NCI-H1417 treated with DMSO at 0.1 percent for 48 hours (cell line): ENCODE measurements around the gene FGD6.
A peak's percentile ranks its signal among the peaks of the same experiment; 100 is the strongest.
"Not testable (repeated sequence)": the region's sequence is repeated elsewhere in the genome, so short reads cannot be mapped to it uniquely, and the experiment has no call there.

ENCODE experiments used
- DNase-seq: peaks from one replicate; lab custom pipeline; 2025; lab: John Stamatoyannopoulos, UW

The FGD6 gene

DNA sequence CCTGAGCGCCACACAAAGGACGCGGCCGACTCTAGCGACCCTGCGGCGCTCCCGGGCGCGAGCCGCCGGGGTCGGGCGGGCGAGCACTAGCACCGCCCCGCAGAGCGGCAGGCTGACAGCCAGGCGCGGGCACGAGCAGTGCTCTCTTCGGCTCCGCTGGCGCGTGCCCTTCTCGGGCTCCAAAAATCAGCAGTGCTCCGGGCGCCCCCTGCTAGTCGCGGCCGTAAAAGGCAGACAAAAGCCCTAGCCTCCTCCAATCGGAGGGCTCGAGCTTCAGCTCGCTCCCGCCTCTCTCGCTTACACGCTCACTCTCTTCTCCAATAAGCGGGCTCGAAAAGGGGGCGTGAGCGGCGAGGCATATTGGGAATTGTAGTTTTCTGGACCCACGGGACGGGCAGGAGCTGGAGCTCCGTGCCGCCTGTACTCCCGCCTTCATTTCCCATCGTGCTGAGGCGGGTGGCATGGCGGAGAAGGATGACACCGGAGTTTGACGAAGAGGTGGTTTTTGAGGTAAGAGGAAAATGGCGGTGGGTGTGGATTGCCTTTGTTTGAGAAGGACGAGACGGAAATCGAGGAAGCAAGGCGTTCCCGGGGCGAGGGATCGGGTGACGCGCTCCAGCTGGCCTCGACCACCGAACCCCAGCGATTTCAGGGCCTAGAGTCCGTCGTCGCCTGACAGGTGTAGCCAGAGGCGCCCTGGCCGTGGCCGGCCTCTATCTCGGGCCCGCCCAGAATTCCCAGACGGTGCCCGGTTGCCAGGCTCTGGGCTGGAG lies at the start of gene FGD6, which contains the start of gene VEZT:
FGD6 (minus strand) TSS at position 91 of the 773 bp plus-strand sequence. CDS start 227 bp downstream, outside the sequence.
VEZT (plus strand) TSS at position 431 of the 773 bp plus-strand sequence; CDS start at position 475, 44 bp downstream.
- DNase-seq: peak; percentile 98

DNA sequence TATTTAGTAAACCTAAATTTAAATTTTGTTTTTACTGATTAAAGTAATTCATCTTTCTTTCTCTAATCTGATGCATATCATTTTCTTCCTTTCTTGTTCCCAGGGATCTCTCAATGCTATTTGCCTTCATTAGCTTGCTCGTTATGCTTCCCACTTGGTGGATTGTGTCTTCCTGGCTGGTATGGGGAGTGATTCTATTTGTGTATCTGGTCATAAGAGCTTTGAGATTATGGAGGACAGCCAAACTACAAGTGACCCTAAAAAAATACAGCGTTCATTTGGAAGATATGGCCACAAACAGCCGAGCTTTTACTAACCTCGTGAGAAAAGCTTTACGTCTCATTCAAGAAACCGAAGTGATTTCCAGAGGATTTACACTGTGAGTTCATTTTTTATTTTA lies 49.0 kb upstream of the FGD6 start:
- DNase-seq: no peak

DNA sequence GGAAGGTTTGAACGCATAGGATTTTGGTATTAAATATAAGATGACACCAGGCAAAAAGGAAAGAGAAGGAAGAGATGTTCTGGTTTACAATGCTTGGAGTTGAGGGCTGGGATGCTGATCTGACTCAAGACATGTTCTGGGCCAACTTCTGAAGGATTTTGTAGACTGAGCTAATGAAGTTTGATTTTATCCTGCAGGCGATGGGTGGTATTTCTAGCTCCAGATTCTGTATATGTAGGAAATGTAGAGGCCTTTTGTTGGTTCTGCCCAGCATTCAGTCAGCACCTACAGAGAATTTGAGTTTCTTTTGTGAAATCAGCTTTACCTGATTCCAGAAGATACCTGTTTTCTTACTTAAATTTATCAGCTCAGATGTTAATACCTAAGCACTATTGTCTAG lies 48.5 kb upstream of the FGD6 start:
- no peak for DNase-seq

DNA sequence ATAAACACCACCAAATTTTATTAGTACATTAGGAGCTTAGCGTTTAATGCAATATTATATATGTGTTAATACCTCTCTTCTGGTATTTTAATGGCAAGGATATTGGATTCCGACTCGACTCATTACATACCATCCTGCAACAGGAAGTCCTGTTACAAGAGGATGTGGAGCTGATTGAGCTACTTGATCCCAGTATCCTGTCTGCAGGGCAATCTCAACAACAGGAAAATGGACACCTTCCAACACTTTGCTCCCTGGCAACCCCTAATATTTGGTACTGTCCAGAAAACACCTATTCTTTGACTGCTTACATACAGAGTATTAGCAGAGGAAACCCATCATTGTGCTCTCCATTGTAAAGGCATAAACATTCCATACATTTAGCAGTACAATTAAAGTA lies 45.5 kb upstream of the FGD6 start:
- DNase-seq: no peak

DNA sequence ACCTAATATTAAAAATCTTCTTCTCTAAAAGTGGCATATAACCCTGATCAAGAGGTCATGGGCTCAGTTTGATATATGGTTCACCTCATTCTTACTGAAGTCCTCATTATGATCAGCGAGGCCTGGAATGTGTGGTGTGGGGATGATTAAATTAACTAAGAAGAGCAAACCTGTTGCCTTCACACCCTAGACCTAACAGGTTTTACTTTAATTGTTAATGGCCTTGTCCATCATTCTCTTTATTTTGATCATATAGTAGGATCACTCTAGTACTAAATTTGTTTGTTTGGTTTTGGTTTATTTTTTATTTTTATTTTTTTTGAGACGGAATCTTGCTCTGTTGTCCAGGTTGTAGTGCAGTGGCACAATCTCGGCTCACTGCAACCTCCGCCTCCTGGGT lies 43.8 kb upstream of the FGD6 start:
- no peak for DNase-seq

- DNase-seq: no peak
These were observed 42.1 kb upstream of the FGD6 start for GRCh38 chr12:95259368-95259767.

- no peak for DNase-seq
These were observed 41.5 kb upstream of the FGD6 start for GRCh38 chr12:95258803-95259202.

DNA sequence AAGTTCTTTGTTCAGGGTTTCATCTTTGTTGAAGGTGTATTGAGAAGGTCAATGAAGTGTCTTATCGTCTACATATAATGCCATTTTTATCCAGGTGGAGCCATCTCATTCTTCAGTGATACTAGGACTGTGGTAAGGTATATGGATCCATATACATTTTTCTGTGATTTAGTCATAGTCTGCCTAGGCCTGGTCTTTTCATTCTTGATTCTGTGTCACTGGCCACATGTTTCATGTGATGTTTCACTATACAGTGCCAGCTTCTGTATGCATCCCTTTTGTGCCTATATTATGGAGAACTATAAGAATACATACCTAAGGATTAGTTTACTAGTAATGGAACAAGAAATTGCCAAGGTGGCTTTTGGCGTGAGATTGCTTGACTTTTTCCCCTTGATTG lies 40.9 kb upstream of the FGD6 start:
- no peak for DNase-seq

GRCh38 chr12:95257541-95257940 lies 40.3 kb upstream of the FGD6 start:
- DNase-seq: no peak

GRCh38 chr12:95253386-95253785 lies 36.1 kb upstream of the FGD6 start:
- no peak for DNase-seq

GRCh38 chr12:95248604-95249360 lies 31.5 kb upstream of the FGD6 start:
- DNase-seq: no peak

DNA sequence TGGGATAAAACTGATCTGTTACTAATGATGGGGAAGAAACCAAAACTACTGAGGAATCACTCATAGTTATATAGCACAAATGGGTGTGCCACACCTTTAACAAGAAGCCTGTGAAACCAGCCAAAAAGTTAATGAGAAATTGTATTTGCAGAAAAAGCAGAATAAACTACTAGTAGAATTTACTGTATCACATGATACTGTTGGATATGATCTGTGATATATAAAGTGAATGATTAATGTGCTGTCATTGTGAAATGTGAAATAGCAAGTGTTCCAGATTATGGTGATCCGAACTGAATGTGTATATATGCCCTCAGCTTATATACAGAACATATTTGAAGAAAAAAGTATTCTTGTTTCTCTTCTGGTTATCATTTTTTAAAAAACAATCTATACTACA lies 30.8 kb upstream of the FGD6 start:
- DNase-seq: no peak

DNA sequence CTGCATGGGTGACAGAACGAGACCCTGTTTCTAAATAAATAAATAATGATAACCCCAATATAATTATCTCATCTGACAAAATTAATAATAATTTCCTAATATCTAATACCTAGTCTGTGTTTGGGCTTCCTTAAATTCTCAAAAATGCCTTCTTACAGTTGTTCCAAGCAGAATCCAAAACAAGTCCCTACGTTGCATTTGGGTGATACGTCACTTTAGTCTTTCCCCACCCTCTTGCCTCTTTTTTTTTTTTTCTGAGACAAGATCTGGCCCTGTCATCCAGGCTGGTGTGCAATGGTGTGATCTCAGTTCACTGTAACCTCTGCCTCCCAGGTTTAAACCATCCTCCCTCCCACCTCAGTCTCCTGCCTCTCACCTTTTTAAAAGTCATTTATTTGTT lies 27.1 kb upstream of the FGD6 start:
- no peak for DNase-seq

DNA sequence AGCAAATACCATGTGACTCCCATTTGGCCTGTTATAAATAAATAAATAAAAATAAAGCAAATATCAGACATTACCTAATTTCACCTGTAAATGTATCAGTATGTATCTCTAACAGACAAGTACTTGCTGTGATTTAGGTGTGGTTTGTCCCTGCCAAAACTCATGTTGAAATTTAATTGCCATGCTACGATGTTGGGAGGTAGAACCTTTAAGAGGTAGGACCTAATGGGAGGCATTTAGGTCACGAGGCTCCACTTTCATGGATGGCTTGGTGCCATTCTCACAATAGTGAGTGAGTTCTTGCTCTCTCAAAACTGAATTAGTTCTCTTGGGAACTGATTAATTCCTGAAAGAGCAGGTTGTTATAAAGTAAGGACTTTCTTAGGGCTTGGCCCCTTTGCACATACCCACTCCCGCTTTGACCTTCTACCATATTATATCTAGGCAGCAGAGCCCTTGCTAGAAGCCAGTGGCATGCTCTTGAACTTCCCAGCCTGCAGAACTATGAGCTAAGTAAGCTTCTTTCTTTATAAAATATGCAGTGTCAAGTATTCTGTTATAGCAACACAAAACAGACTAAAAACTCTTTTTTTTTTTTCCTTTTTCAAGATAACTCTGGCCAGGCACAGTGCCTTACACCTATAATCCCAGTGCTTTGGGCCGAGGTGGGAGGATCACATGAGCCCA lies 26.4 kb upstream of the FGD6 start:
- DNase-seq: no peak

- DNase-seq: no peak
These were observed 24.7 kb upstream of the FGD6 start for GRCh38 chr12:95241761-95242506.

DNA sequence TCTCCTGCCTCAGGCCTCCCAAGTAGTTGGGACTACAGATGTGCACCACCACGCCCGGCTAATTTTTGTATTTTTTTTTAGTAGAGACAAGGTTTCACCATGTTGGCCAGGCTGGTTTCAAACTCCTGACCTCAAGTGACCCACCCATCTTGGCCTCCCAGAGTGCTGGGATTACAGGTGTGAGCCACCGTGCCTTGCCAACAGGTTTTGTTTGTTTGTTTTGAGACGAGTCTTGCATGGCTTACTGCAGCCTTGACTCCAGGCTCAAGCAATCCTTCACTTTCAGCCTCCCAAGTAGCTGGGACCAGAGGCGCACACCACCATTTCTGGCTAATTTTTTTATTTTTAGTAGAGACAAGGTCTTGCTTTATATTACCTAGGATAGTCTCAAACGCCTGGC lies 23.9 kb upstream of the FGD6 start:
- not testable (repeated sequence) for DNase-seq

DNA sequence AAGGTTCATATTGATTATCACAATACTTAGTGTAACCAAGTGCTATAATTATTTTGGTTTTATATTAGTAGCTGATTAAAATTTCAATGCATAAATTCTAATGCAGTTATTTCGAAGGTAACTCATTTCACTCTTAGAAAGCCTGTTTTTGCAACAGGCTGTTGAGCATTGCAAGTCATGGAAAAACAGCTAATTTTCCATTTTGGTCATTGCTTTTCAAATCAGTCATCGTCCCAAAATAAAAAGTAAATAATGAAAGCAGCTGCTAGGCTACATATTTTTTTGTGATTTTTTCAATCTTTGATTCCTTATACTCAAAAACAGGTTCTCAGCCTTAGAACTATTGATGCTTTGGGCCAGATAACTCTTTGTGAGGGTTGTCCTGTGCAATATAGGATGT lies 23.3 kb upstream of the FGD6 start:
- DNase-seq: no peak

- not testable (repeated sequence) for DNase-seq
These were observed 22.6 kb upstream of the FGD6 start for GRCh38 chr12:95239835-95240234.

GRCh38 chr12:95239216-95239615 lies 21.9 kb upstream of the FGD6 start:
- no peak for DNase-seq

DNA sequence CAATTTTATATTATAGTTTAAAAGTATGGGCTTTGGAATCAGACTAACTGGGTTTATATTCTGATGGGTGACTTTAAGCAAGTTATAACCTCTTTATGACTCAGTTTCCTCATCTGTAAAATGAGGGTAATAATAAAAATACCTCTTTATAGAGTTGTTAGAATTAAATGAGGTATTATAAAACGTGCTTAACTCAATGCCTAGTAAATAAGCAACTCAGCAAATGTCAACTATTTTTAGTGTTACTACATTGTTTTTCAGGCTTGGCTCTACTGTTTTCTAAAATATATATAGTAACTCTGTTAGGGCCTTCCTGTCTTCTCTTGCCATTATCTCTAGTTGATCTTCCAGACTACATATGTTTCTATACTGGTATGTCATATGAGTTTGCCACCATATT lies 20.9 kb upstream of the FGD6 start:
- DNase-seq: no peak

GRCh38 chr12:95237315-95237714 lies 20.0 kb upstream of the FGD6 start:
- DNase-seq: no peak

DNA sequence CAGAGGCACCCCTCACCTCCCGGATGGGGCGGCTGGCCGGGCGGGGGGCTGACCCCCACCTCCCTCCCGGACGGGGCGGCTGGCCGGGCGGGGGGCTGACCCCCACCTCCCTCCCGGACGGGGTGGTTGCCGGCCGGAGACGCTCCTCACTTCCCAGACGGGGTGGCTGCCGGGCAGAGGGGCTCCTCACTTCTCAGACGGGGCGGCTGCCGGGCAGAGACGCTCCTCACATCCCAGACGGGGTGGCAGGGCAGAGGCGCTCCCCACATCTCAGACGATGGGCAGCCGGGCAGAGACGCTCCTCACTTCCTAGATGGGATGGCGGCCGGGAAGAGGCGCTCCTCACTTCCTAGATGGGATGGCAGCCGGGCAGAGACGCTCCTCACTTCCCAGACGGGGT lies 18.4 kb upstream of the FGD6 start:
- DNase-seq: not testable (repeated sequence)
